Measurements from ENCODE around the gene FAM3C.

GRCh38 chr7:121404348-121404747 lies 8.2 kb upstream of the FAM3C start:
- TF ChIP-seq RAD21 (IDR thresholded peaks at IDR 0.05): no peak
- no peak for TF ChIP-seq CTCF (IDR thresholded peaks at IDR 0.05; ENCODE audit: low read depth, low read length, missing input control)
- TF ChIP-seq JUND (IDR thresholded peaks at IDR 0.05): no peak
- TF ChIP-seq HNF4A (conservative IDR thresholded peaks at IDR 0.05): no peak
- no peak for TF ChIP-seq TAF1 (conservative IDR thresholded peaks at IDR 0.05)
- no peak for TF ChIP-seq ZBTB33 (IDR thresholded peaks at IDR 0.05)
- no peak for TF ChIP-seq SP1 (IDR thresholded peaks at IDR 0.05)
- TF ChIP-seq RXRA (IDR thresholded peaks at IDR 0.05): no peak
- TF ChIP-seq MAX (IDR thresholded peaks at IDR 0.05): no peak
